A549 (cell line): ENCODE results near the gene TMEM221. TPM values are rescaled to one million over a fixed set of nuclear protein-coding genes. Genes with fewer than 3 reads are reported as not detected.

Experiments used
- ATAC-seq, 2 experiments: fragments of 200-7000 bp in 1 of 2; fragments of >200 bp in 1 of 2; cut with Nextera tagmentation in 1 of 2; cut with Tn5 transposase in 1 of 2; 3 replicates each; pipeline versions ENCODE4 v1.8.0 to v1.9.1; 2018 to 2020; ENCODE audit warnings: mild to moderate bottlenecking in 1 of 2, moderate library complexity in 1 of 2
- CTCF ChIA-PET: fragments of 300-600 bp; sonication (Branson Sonifier 250); formaldehyde crosslinking; extraction: SDS; loops from one replicate; lab custom pipeline; 2021; ENCODE audit warnings: antibody characterized with exemption, inconsistent platforms; lab: Yijun Ruan, JAX
- POLR2A ChIA-PET: fragments of 350-600 bp; formaldehyde crosslinking; extraction: SDS; loops from one replicate; lab custom pipeline; 2021; ENCODE audit warnings: antibody characterized with exemption, inconsistent platforms; lab: Yijun Ruan, JAX
- DNase-seq, 2 experiments: peaks; one replicate each; pipeline versions ENCODE4 v3.0.0 to v3.0.0-alpha.2; 2011 to 2016; ENCODE audit warnings: low read depth in 1 of 2, low spot score in 1 of 2
- FAIRE-seq: peaks from 2 replicates; lab custom pipeline; 2011; peaks lifted over from hg19 to GRCh38; lab: Jason Lieb, UNC
- H3K27ac ChIP-seq, 2 experiments: fragments of >200 bp; sonication (Bioruptor Twin); formaldehyde crosslinking; 3 replicates each; pipeline ENCODE4 v1.5.1; 2016 to 2017
- H3K4me1 ChIP-seq: fragments of >200 bp; sonication (Bioruptor Twin); formaldehyde crosslinking; 3 replicates; pipeline ENCODE4 v1.6.1; 2016
- H3K4me2 ChIP-seq: fragments of >200 bp; sonication (Bioruptor Twin); formaldehyde crosslinking; 3 replicates; pipeline ENCODE4 v1.6.1; 2016
- H3K4me3 ChIP-seq: fragments of >200 bp; sonication (Bioruptor Twin); formaldehyde crosslinking; 3 replicates; pipeline ENCODE4 v1.5.1; 2016
- H3K9me3 ChIP-seq: fragments of >200 bp; sonication (Bioruptor Twin); formaldehyde crosslinking; 3 replicates; pipeline ENCODE4 v1.6.1; 2016
- ATOH8 ChIP-seq: fragments of 250-450 bp; sonication (Bioruptor Pico); IDR thresholded peaks from 2 replicates; pipeline ENCODE4 v1.5.0; 2020; ENCODE audit warnings: low read depth, mild to moderate bottlenecking, moderate library complexity
- CEBPB ChIP-seq, 2 experiments: fragments of >200 bp in 1 of 2; sonication (Bioruptor Twin) in 1 of 2; formaldehyde crosslinking in 1 of 2; IDR thresholded peaks; 2 replicates each; pipeline ENCODE4 v1.6.1; 2012 to 2016
- CTCF ChIP-seq: fragments of >200 bp; sonication (Bioruptor Twin); formaldehyde crosslinking; IDR thresholded peaks from 3 replicates; pipeline ENCODE4 v1.5.1; 2016
- E2F6 ChIP-seq: IDR thresholded peaks from 2 replicates; pipeline ENCODE4 v1.6.1; 2012; ENCODE audit warnings: low read depth, borderline replicate concordance
- EHF ChIP-seq: fragments of 250-450 bp; sonication (Bioruptor Pico); IDR thresholded peaks from 2 replicates; pipeline ENCODE4 v1.5.0; 2020; ENCODE audit warnings: mild to moderate bottlenecking
- GATA3 ChIP-seq: IDR thresholded peaks from 2 replicates; pipeline ENCODE4 v1.6.1; 2012; ENCODE audit warnings: borderline replicate concordance
- KDM5A ChIP-seq: fragments of 200-600 bp; sonication (generic); IDR thresholded peaks from 2 replicates; pipeline ENCODE4 v1.6.1; 2016; ENCODE audit warnings: antibody characterized with exemption, mild to moderate bottlenecking
- MAX ChIP-seq: IDR thresholded peaks from 2 replicates; pipeline ENCODE4 v1.6.1; 2012
- MAZ ChIP-seq: fragments of 150-350 bp; IDR thresholded peaks from 2 replicates; pipeline ENCODE4 v1.6.1; 2014; ENCODE audit warnings: antibody characterized with exemption, low read depth, low read length, borderline replicate concordance
- NPAS2 ChIP-seq: fragments of 250-450 bp; sonication (Bioruptor Pico); IDR thresholded peaks from 2 replicates; pipeline ENCODE4 v1.8.0; 2022; ENCODE audit warnings: mild to moderate bottlenecking, moderate library complexity, borderline replicate concordance
- NR3C1 ChIP-seq: fragments of >200 bp; sonication (Bioruptor Twin); formaldehyde crosslinking; IDR thresholded peaks from 3 replicates; pipeline ENCODE4 v1.6.1; 2017
- PHF8 ChIP-seq: fragments of 200-600 bp; sonication (generic); IDR thresholded peaks from 2 replicates; pipeline ENCODE4 v1.6.1; 2016; ENCODE audit warnings: low read depth, mild to moderate bottlenecking, antibody characterized with exemption, moderate library complexity, borderline replicate concordance
- POLR2AphosphoS2 ChIP-seq: conservative IDR thresholded peaks from 2 replicates; pipeline ENCODE4 v1.6.1; 2012; ENCODE audit warnings: low read length, improper control_type of control experiment, inconsistent platforms
- RAD21 ChIP-seq, 2 experiments: fragments of >200 bp in 1 of 2; sonication (Bioruptor Twin) in 1 of 2; formaldehyde crosslinking in 1 of 2; IDR thresholded peaks in 1 of 2; conservative IDR thresholded peaks in 1 of 2; 2 replicates in 1 of 2; 3 replicates in 1 of 2; pipeline ENCODE4 v1.6.1; 2012 to 2018; ENCODE audit warnings: inconsistent platforms in 1 of 2
- RARB ChIP-seq: fragments of 250-450 bp; sonication (Bioruptor Pico); IDR thresholded peaks from 2 replicates; pipeline ENCODE4 v1.8.0; 2021; ENCODE audit warnings: mild to moderate bottlenecking, moderate library complexity
- RCOR1 ChIP-seq: fragments of 150-350 bp; IDR thresholded peaks from 2 replicates; pipeline ENCODE4 v1.6.1; 2014; ENCODE audit warnings: antibody characterized with exemption, low read length, low read depth
- RNF2 ChIP-seq: fragments of 200-600 bp; sonication (generic); IDR thresholded peaks from 2 replicates; pipeline ENCODE4 v1.6.1; 2016; ENCODE audit warnings: low read depth, mild to moderate bottlenecking, antibody characterized with exemption, moderate library complexity, borderline replicate concordance
- SMC3 ChIP-seq: fragments of >200 bp; sonication (Bioruptor Twin); formaldehyde crosslinking; IDR thresholded peaks from 3 replicates; pipeline ENCODE4 v1.6.1; 2018; ENCODE audit warnings: inconsistent platforms
- SREBF2 ChIP-seq: fragments of 450-650 bp; IDR thresholded peaks from 2 replicates; pipeline ENCODE4 v1.6.1; 2014; ENCODE audit warnings: mild to moderate bottlenecking, moderate library complexity
- ZNF302 ChIP-seq: fragments of 250-450 bp; sonication (Bioruptor Pico); IDR thresholded peaks from 2 replicates; pipeline ENCODE4 v1.9.0; 2021; ENCODE audit warnings: inconsistent platforms, mild to moderate bottlenecking, moderate library complexity
- ZSCAN20 ChIP-seq: fragments of 250-450 bp; sonication (Bioruptor Pico); IDR thresholded peaks from 2 replicates; pipeline ENCODE4 v1.8.0; 2022; ENCODE audit warnings: mild to moderate bottlenecking, moderate library complexity
- WGBS: methylation state at CpG from one replicate; pipeline ENCODE4 v1.1.6; 2017; ENCODE audit errors: missing lambda C conversion rate; 5-methylcytosine and 5-hydroxymethylcytosine counted together
- polyA plus RNA-seq, 4 experiments: library from polyadenylated mRNA; depleted of rRNA in 3 of 4; stranded (reverse); fragments of >200 nt; fragmentation: RNase III in 1 of 4; extraction: RNeasy Plus Mini Kit Qiagen cat#74134 plus additional on column Dnase treatment in 1 of 4; gene quantifications; 2 replicates in 3 of 4; 3 replicates in 1 of 4; pipeline ENCODE4 v1.2.3, GENCODE V29; 2011 to 2017

The TMEM221 gene
- polyA plus RNA-seq, 2 of the 4 experiments (the other 2 are of a cell fraction), result 0.78 to 0.90 TPM

GRCh38 chr19:17385878-17386611 lies 62.4 kb downstream of the TMEM221 start:
- ATAC-seq (peak; percentile 57 to 72; a peak in 4 of 6 replicates), DNase-seq (peak; percentile 53), FAIRE-seq (no peak)
- Histone ChIP-seq H3K4me2 (no peak overlapping the region), H3K4me3 (no peak overlapping the region), H3K9me3 (peaks cover 10% of the 10 kb centered on the region; the same call in 2 of the 3 replicates), H3K4me1 (no peaks in the 10 kb centered on the region), H3K27ac (no peak overlapping the region)
- TF ChIP-seq NPAS2 (CRISPR knock-in tag) (no peak), SMC3 (peak; percentile 79), ATOH8 (CRISPR knock-in tag) (no peak), ZNF302 (no peak), PHF8 (no peak), EHF (CRISPR knock-in tag) (no peak), RNF2 (no peak), RARB (no peak), E2F6 (no peak), POLR2AphosphoS2 (no peak), RAD21 (conservative IDR thresholded peaks at IDR 0.05 in 1 of 2, IDR thresholded peaks at IDR 0.05 in 1 of 2) (peak; percentile 71 to 75), RCOR1 (no peak), SREBF2 (no peak), ZSCAN20 (CRISPR knock-in tag) (no peak), MAX (no peak), GATA3 (no peak), CTCF (peak; percentile 70), CEBPB (IDR thresholded peaks at IDR 0.05) (no peak), NR3C1 (no peak), MAZ (no peak), KDM5A (no peak)
- POLR2A ChIA-PET, result interaction anchor here (0.6 to 1.0 kb wide), 2 partner anchors 93 to 255 kb away, joined by 3 to 5 read pairs; no protein-coding TSS in a partner anchor
- WGBS, result 39% methylated on average over 17 of the region's 20 CpGs
- CTCF ChIA-PET, result interaction anchor here (0.7 to 8.8 kb wide), 24 partner anchors 8 to 110 kb away, joined by 3 to 111 read pairs (median 5); partner anchors contain the start of genes ABHD8, CCDC194, MVB12A and PLVAP

Other genes starting within 250 kb of the TMEM221 start
- 10.1 and 10.2 TPM in 2 replicates for gene USE1, start 233.3 kb downstream of the TMEM221 start, polyA plus RNA-seq (2011; rRNA removed)
- 15.5 to 18.4 TPM (median 16.5 TPM) in 3 replicates for gene USE1, start 233.3 kb downstream of the TMEM221 start, polyA plus RNA-seq (2017; fragmentation: RNase III; extraction: RNeasy Plus Mini Kit Qiagen cat#74134 plus additional on column Dnase treatment)
- 5.5 and 8.5 TPM in 2 replicates for gene OCEL1, start 222.4 kb downstream of the TMEM221 start, polyA plus RNA-seq (2011; rRNA removed)
- 6.0 to 10.7 TPM (median 9.2 TPM) in 3 replicates for gene OCEL1, start 222.4 kb downstream of the TMEM221 start, polyA plus RNA-seq (2017; fragmentation: RNase III; extraction: RNeasy Plus Mini Kit Qiagen cat#74134 plus additional on column Dnase treatment)
- gene NR2F6, start 202.7 kb downstream of the TMEM221 start, polyA plus RNA-seq (2011; rRNA removed), result 30.4 and 31.9 TPM in 2 replicates
- 37.7 to 42.4 TPM (median 42.1 TPM) in 3 replicates for gene NR2F6, start 202.7 kb downstream of the TMEM221 start, polyA plus RNA-seq (2017; fragmentation: RNase III; extraction: RNeasy Plus Mini Kit Qiagen cat#74134 plus additional on column Dnase treatment)
- gene USHBP1, start 183.9 kb downstream of the TMEM221 start, polyA plus RNA-seq (2011; rRNA removed), result 0.03 and 0.04 TPM in 2 replicates
- not detected in 3 replicates for gene USHBP1, start 183.9 kb downstream of the TMEM221 start, polyA plus RNA-seq (2017; fragmentation: RNase III; extraction: RNeasy Plus Mini Kit Qiagen cat#74134 plus additional on column Dnase treatment)
- 52.1 and 56.0 TPM in 2 replicates for gene BABAM1, start 181.2 kb downstream of the TMEM221 start, polyA plus RNA-seq (2011; rRNA removed)
- 64.0 to 67.6 TPM (median 65.7 TPM) in 3 replicates for gene BABAM1, start 181.2 kb downstream of the TMEM221 start, polyA plus RNA-seq (2017; fragmentation: RNase III; extraction: RNeasy Plus Mini Kit Qiagen cat#74134 plus additional on column Dnase treatment)
- 0.45 and 0.56 TPM in 2 replicates for gene ANKLE1, start 166.8 kb downstream of the TMEM221 start, polyA plus RNA-seq (2011; rRNA removed)
- gene ANKLE1, start 166.8 kb downstream of the TMEM221 start, polyA plus RNA-seq (2017; fragmentation: RNase III; extraction: RNeasy Plus Mini Kit Qiagen cat#74134 plus additional on column Dnase treatment), result 0.74 to 1.2 TPM (median 1.0 TPM) in 3 replicates
- 2.3 TPM in 2 replicates for gene ABHD8, start 145.2 kb downstream of the TMEM221 start, polyA plus RNA-seq (2011; rRNA removed)
- 3.1 to 4.4 TPM (median 4.2 TPM) in 3 replicates for gene ABHD8, start 145.2 kb downstream of the TMEM221 start, polyA plus RNA-seq (2017; fragmentation: RNase III; extraction: RNeasy Plus Mini Kit Qiagen cat#74134 plus additional on column Dnase treatment)
- 28.1 and 30.5 TPM in 2 replicates for gene MRPL34, start 142.8 kb downstream of the TMEM221 start, polyA plus RNA-seq (2011; rRNA removed)
- 50.6 to 56.1 TPM (median 54.9 TPM) in 3 replicates for gene MRPL34, start 142.8 kb downstream of the TMEM221 start, polyA plus RNA-seq (2017; fragmentation: RNase III; extraction: RNeasy Plus Mini Kit Qiagen cat#74134 plus additional on column Dnase treatment)
- gene DDA1, start 139.1 kb downstream of the TMEM221 start, polyA plus RNA-seq (2011; rRNA removed), result 27.5 and 35.5 TPM in 2 replicates
- 53.5 to 62.1 TPM (median 58.5 TPM) in 3 replicates for gene DDA1, start 139.1 kb downstream of the TMEM221 start, polyA plus RNA-seq (2017; fragmentation: RNase III; extraction: RNeasy Plus Mini Kit Qiagen cat#74134 plus additional on column Dnase treatment)
- 2.2 and 2.4 TPM in 2 replicates for gene ANO8, start 113.8 kb downstream of the TMEM221 start, polyA plus RNA-seq (2011; rRNA removed)
- gene ANO8, start 113.8 kb downstream of the TMEM221 start, polyA plus RNA-seq (2017; fragmentation: RNase III; extraction: RNeasy Plus Mini Kit Qiagen cat#74134 plus additional on column Dnase treatment), result 3.9 to 5.5 TPM (median 5.1 TPM) in 3 replicates
- gene GTPBP3, start 111.1 kb downstream of the TMEM221 start, polyA plus RNA-seq (2011; rRNA removed), result 9.5 and 10.6 TPM in 2 replicates
- 17.9 to 21.7 TPM (median 19.3 TPM) in 3 replicates for gene GTPBP3, start 111.1 kb downstream of the TMEM221 start, polyA plus RNA-seq (2017; fragmentation: RNase III; extraction: RNeasy Plus Mini Kit Qiagen cat#74134 plus additional on column Dnase treatment)
- gene PLVAP, start 71.3 kb downstream of the TMEM221 start, polyA plus RNA-seq (2011; rRNA removed), result not detected in 2 replicates
- gene PLVAP, start 71.3 kb downstream of the TMEM221 start, polyA plus RNA-seq (2017; fragmentation: RNase III; extraction: RNeasy Plus Mini Kit Qiagen cat#74134 plus additional on column Dnase treatment), result not detected in 3 replicates
- gene CCDC194, start 54.5 kb downstream of the TMEM221 start, polyA plus RNA-seq (2011; rRNA removed), result not detected in 2 replicates
- not detected in 3 replicates for gene CCDC194, start 54.5 kb downstream of the TMEM221 start, polyA plus RNA-seq (2017; fragmentation: RNase III; extraction: RNeasy Plus Mini Kit Qiagen cat#74134 plus additional on column Dnase treatment)
- gene BST2, start 43.0 kb downstream of the TMEM221 start, polyA plus RNA-seq (2011; rRNA removed), result 0.24 and 0.26 TPM in 2 replicates
- gene BST2, start 43.0 kb downstream of the TMEM221 start, polyA plus RNA-seq (2017; fragmentation: RNase III; extraction: RNeasy Plus Mini Kit Qiagen cat#74134 plus additional on column Dnase treatment), result 0.12 to 0.18 TPM in 2 of 3 replicates, not detected in the other
- 18.3 and 19.1 TPM in 2 replicates for gene MVB12A, start 28.6 kb downstream of the TMEM221 start, polyA plus RNA-seq (2011; rRNA removed)
- gene MVB12A, start 28.6 kb downstream of the TMEM221 start, polyA plus RNA-seq (2017; fragmentation: RNase III; extraction: RNeasy Plus Mini Kit Qiagen cat#74134 plus additional on column Dnase treatment), result 26.8 to 30.2 TPM (median 27.7 TPM) in 3 replicates
- gene NXNL1, start 12.3 kb upstream of the TMEM221 start, polyA plus RNA-seq (2011; rRNA removed), result not detected in 2 replicates
- not detected in 3 replicates for gene NXNL1, start 12.3 kb upstream of the TMEM221 start, polyA plus RNA-seq (2017; fragmentation: RNase III; extraction: RNeasy Plus Mini Kit Qiagen cat#74134 plus additional on column Dnase treatment)
- 1.8 and 2.7 TPM in 2 replicates for gene SLC27A1, start 21.9 kb upstream of the TMEM221 start, polyA plus RNA-seq (2011; rRNA removed)
- gene SLC27A1, start 21.9 kb upstream of the TMEM221 start, polyA plus RNA-seq (2017; fragmentation: RNase III; extraction: RNeasy Plus Mini Kit Qiagen cat#74134 plus additional on column Dnase treatment), result 1.9 to 2.6 TPM (median 2.5 TPM) in 3 replicates
- gene PGLS, start 63.0 kb upstream of the TMEM221 start, polyA plus RNA-seq (2011; rRNA removed), result 24.9 and 28.8 TPM in 2 replicates
- 37.2 to 49.4 TPM (median 45.7 TPM) in 3 replicates for gene PGLS, start 63.0 kb upstream of the TMEM221 start, polyA plus RNA-seq (2017; fragmentation: RNase III; extraction: RNeasy Plus Mini Kit Qiagen cat#74134 plus additional on column Dnase treatment)
- 64.4 and 76.6 TPM in 2 replicates for gene COLGALT1, start 107.0 kb upstream of the TMEM221 start, polyA plus RNA-seq (2011; rRNA removed)
- 54.5 to 57.2 TPM (median 57.1 TPM) in 3 replicates for gene COLGALT1, start 107.0 kb upstream of the TMEM221 start, polyA plus RNA-seq (2017; fragmentation: RNase III; extraction: RNeasy Plus Mini Kit Qiagen cat#74134 plus additional on column Dnase treatment)
- 4.2 and 5.5 TPM in 2 replicates for gene UNC13A, start 239.7 kb upstream of the TMEM221 start, polyA plus RNA-seq (2011; rRNA removed)
- gene UNC13A, start 239.7 kb upstream of the TMEM221 start, polyA plus RNA-seq (2017; fragmentation: RNase III; extraction: RNeasy Plus Mini Kit Qiagen cat#74134 plus additional on column Dnase treatment), result 2.6 to 3.1 TPM (median 2.8 TPM) in 3 replicates